ENCODE measurements around the gene LAMTOR4. TPM values are rescaled to one million over a fixed set of nuclear protein-coding genes. Genes with fewer than 3 reads are reported as not detected.
"Not testable (repeated sequence)": the region's sequence is repeated elsewhere in the genome, so short reads cannot be mapped to it uniquely, and the experiment has no call there.

LAMTOR4 gene
- total RNA-seq, 4 donors from 2014 or later, result 109 to 228 (median 148) TPM

GRCh38 chr7:100185726-100186125 lies 37.0 kb downstream of the LAMTOR4 start:
- H3K27me3 ChIP-seq, result peaks cover 6% of the 10 kb centered on the region
- no peaks in the 10 kb centered on the region for H3K4me1 ChIP-seq
- ATAC-seq, result no peak
- no peaks in the 10 kb centered on the region for H3K9me3 ChIP-seq
- H3K36me3 ChIP-seq, result no peaks in the 10 kb centered on the region
- no peak for TF ChIP-seq CTCF (IDR thresholded peaks at IDR 0.05)
- TF ChIP-seq POLR2AphosphoS5 (IDR thresholded peaks at IDR 0.05), result no peak
- no peak for TF ChIP-seq EP300 (IDR thresholded peaks at IDR 0.05)
- H3K4me3 ChIP-seq, result no peak overlapping the region
- H3K27ac ChIP-seq, result no peak overlapping the region
- WGBS, 2 donors (ENCODE audit: low coverage in 1 of 2), result 60% methylated on average over 1 to 2 of the region's 2 CpGs

GRCh38 chr7:100189061-100189460 lies 40.3 kb downstream of the LAMTOR4 start:
- no peaks in the 10 kb centered on the region for H3K4me1 ChIP-seq
- whole genome bisulfite sequencing, 2 donors (ENCODE audit: low coverage in 1 of 2), result 72 to 74% methylated on average over 3 of the region's 3 CpGs
- TF ChIP-seq EP300 (IDR thresholded peaks at IDR 0.05) (no peak), POLR2AphosphoS5 (IDR thresholded peaks at IDR 0.05) (no peak), CTCF (IDR thresholded peaks at IDR 0.05) (no peak), POLR2A (IDR thresholded peaks at IDR 0.05) (no peak)
- no peaks in the 10 kb centered on the region for H3K9me3 ChIP-seq
- H3K27me3 ChIP-seq, result no peaks in the 10 kb centered on the region
- no peak for ATAC-seq
- H3K36me3 ChIP-seq, result no peaks in the 10 kb centered on the region
- no peak overlapping the region for H3K4me3 ChIP-seq
- no peak overlapping the region for H3K27ac ChIP-seq

GRCh38 chr7:100190048-100190711 lies 41.5 kb downstream of the LAMTOR4 start:
- TF ChIP-seq POLR2A (IDR thresholded peaks at IDR 0.05) (no peak), POLR2AphosphoS5 (IDR thresholded peaks at IDR 0.05) (no peak), CTCF (IDR thresholded peaks at IDR 0.05) (peak in 1 of 4 experiments; percentile 37), EP300 (IDR thresholded peaks at IDR 0.05) (no peak)
- H3K27ac ChIP-seq, result no peak overlapping the region
- peak; percentile 39 for ATAC-seq
- H3K27me3 ChIP-seq, result no peaks in the 10 kb centered on the region
- no peak overlapping the region for H3K4me3 ChIP-seq
- no peaks in the 10 kb centered on the region for H3K9me3 ChIP-seq
- no peaks in the 10 kb centered on the region for H3K4me1 ChIP-seq
- WGBS, 2 donors (ENCODE audit: low coverage in 1 of 2), result 37 to 57% methylated on average over 4 of the region's 4 CpGs
- no peaks in the 10 kb centered on the region for H3K36me3 ChIP-seq

- H3K27ac ChIP-seq, result no peak overlapping the region
- WGBS, 2 donors (ENCODE audit: low coverage in 1 of 2), result 28 to 58% methylated on average over 2 of the region's 2 CpGs
- no peaks in the 10 kb centered on the region for H3K36me3 ChIP-seq
- no peak for TF ChIP-seq EP300 (IDR thresholded peaks at IDR 0.05)
- no peak for TF ChIP-seq POLR2A (IDR thresholded peaks at IDR 0.05)
- no peak for TF ChIP-seq CTCF (IDR thresholded peaks at IDR 0.05)
- no peak for TF ChIP-seq POLR2AphosphoS5 (IDR thresholded peaks at IDR 0.05)
- H3K9me3 ChIP-seq, result no peaks in the 10 kb centered on the region
- no peak for ATAC-seq
- H3K4me3 ChIP-seq, result no peak overlapping the region
- no peaks in the 10 kb centered on the region for H3K27me3 ChIP-seq
- H3K4me1 ChIP-seq, result no peaks in the 10 kb centered on the region
Observed at GRCh38 chr7:100191775-100192174, 43.1 kb downstream of the LAMTOR4 start.

- H3K4me1 ChIP-seq, H3K4me3 ChIP-seq, H3K27me3 ChIP-seq, H3K27ac ChIP-seq, H3K9me3 ChIP-seq, ATAC-seq, H3K36me3 ChIP-seq: not testable (repeated sequence)
- WGBS, 2 donors (ENCODE audit: low coverage in 1 of 2), result 84 to 94% methylated on average over 3 to 5 of the region's 6 CpGs
Observed at GRCh38 chr7:100192281-100192862, 43.7 kb downstream of the LAMTOR4 start.

Measured in gastroesophageal sphincter (tissue), 4 donors.